HepG2 (cell line): Measurements from ENCODE around the gene MYORG. TPM values are rescaled to one million over a fixed set of nuclear protein-coding genes. Genes with fewer than 3 reads are reported as not detected.

Experiments used
- ATAC-seq: fragments of 200-7000 bp; cut with Tn5 transposase; 3 replicates; pipeline ENCODE4 v1.9.1; 2020; ENCODE audit warnings: mild to moderate bottlenecking, moderate library complexity
- BruUV-seq: library from RNA; stranded (reverse); fragments of 400-500 nt; replicated peaks from 2 replicates; lab custom pipeline; 2021; lab: Mats Ljungman, UMichigan
- CTCF ChIA-PET: fragments of 300-600 bp; formaldehyde crosslinking; extraction: SDS; loops from one replicate; lab custom pipeline; 2021; ENCODE audit warnings: low total read pairs, inconsistent platforms, low intra/inter-chr PET ratio; lab: Yijun Ruan, JAX
- POLR2A ChIA-PET: fragments of 350-600 bp; sonication (Branson Sonifier 250); formaldehyde crosslinking; loops from one replicate; lab custom pipeline; 2020; ENCODE audit warnings: antibody characterized with exemption, inconsistent platforms; lab: Yijun Ruan, JAX
- DNase-seq: peaks from one replicate; pipeline ENCODE4 v3.0.0-alpha.2; 2015; ENCODE audit warnings: low spot score
- FAIRE-seq: peaks from 3 replicates; lab custom pipeline; 2011; peaks lifted over from hg19 to GRCh38; lab: Jason Lieb, UNC
- H2AFZ ChIP-seq: one replicate; pipeline ENCODE4 v1.6.1; 2011; ENCODE audit warnings: low read length, inconsistent platforms
- H3K27ac ChIP-seq: fragments of 300-600 bp; 3 replicates; pipeline ENCODE4 v1.8.0; 2011; ENCODE audit warnings: mixed run types, mild to moderate bottlenecking, mixed read lengths, low read length, inconsistent platforms; ENCODE audit not compliant: insufficient read depth; ENCODE audit errors: extremely low read length
- H3K27me3 ChIP-seq, 2 experiments: fragments of 200-600 bp in 1 of 2; 2 replicates in 1 of 2; 3 replicates in 1 of 2; pipeline versions ENCODE4 v1.6.0 to v1.8.0; 2011; ENCODE audit warnings: low read length in 2 of 2, mild to moderate bottlenecking in 2 of 2, moderate library complexity in 2 of 2, inconsistent platforms in 1 of 2; ENCODE audit not compliant: insufficient read depth in 2 of 2, control insufficient read depth in 1 of 2
- H3K36me3 ChIP-seq, 2 experiments: fragments of 200-600 bp in 1 of 2; replicated peaks in 1 of 2; 2 replicates in 1 of 2; 3 replicates in 1 of 2; pipeline versions ENCODE4 v1.5.1 to v1.8.0; 2011; ENCODE audit warnings: low read length in 2 of 2, inconsistent platforms in 1 of 2; ENCODE audit not compliant: insufficient read depth in 2 of 2, control insufficient read depth in 1 of 2
- H3K4me1 ChIP-seq: 2 replicates; pipeline ENCODE4 v1.5.1; 2012; ENCODE audit warnings: low read length, inconsistent platforms; ENCODE audit not compliant: insufficient read depth
- H3K4me2 ChIP-seq: 2 replicates; pipeline ENCODE4 v1.6.0; 2011; ENCODE audit warnings: low read depth, low read length, inconsistent platforms
- H3K4me3 ChIP-seq, 3 experiments: fragments of 200-600 bp in 1 of 3; sonication (generic), shearing (Covaris generic) in 1 of 3; replicated peaks in 1 of 3; 2 replicates each; pipeline ENCODE4 v1.5.1; 2011 to 2016; ENCODE audit warnings: low read length in 3 of 3, inconsistent platforms in 2 of 3, low read depth in 2 of 3, mild to moderate bottlenecking in 2 of 3, control low read depth in 1 of 3, mixed read lengths in 1 of 3; ENCODE audit not compliant: insufficient read depth in 1 of 3
- H3K79me2 ChIP-seq: one replicate; pipeline ENCODE4 v1.6.1; 2011; ENCODE audit warnings: low read length, inconsistent platforms; ENCODE audit not compliant: insufficient read depth
- H3K9ac ChIP-seq: 2 replicates; pipeline ENCODE4 v1.6.0; 2011; ENCODE audit warnings: mild to moderate bottlenecking, low read depth, low read length, inconsistent platforms; ENCODE audit not compliant: insufficient read depth
- H3K9me3 ChIP-seq: 2 replicates; pipeline ENCODE4 v1.5.1; 2012; ENCODE audit warnings: mild to moderate bottlenecking, low read length
- H4K20me1 ChIP-seq: 2 replicates; pipeline ENCODE4 v1.6.0; 2011; ENCODE audit warnings: inconsistent platforms, mild to moderate bottlenecking, low read length, moderate library complexity; ENCODE audit not compliant: insufficient read depth
- CENPX ChIP-seq: sonication (generic); formaldehyde crosslinking; IDR thresholded peaks from 2 replicates; pipeline ENCODE4 v1.9.0; 2021; ENCODE audit warnings: mild to moderate bottlenecking, missing genetic modification reagents, moderate library complexity
- DBP ChIP-seq: sonication (generic); formaldehyde crosslinking; IDR thresholded peaks from 2 replicates; pipeline ENCODE4 v1.4.0; 2020; ENCODE audit warnings: missing genetic modification reagents; ENCODE audit errors: not compliant biosample characterization
- JDP2 ChIP-seq: sonication (generic); formaldehyde crosslinking; IDR thresholded peaks from 2 replicates; pipeline ENCODE4 v1.8.1; 2022; ENCODE audit warnings: missing genetic modification reagents, borderline replicate concordance
- NFATC3 ChIP-seq: sonication (generic); formaldehyde crosslinking; IDR thresholded peaks from 2 replicates; pipeline ENCODE4 v1.5.1; 2020; ENCODE audit warnings: mild to moderate bottlenecking, missing genetic modification reagents
- NFE2L2 ChIP-seq: fragments of 150-350 bp; IDR thresholded peaks from 2 replicates; pipeline ENCODE4 v1.6.1; 2014; ENCODE audit warnings: low read length
- SALL1 ChIP-seq: sonication (generic); formaldehyde crosslinking; IDR thresholded peaks from 2 replicates; pipeline ENCODE4 v1.8.0; 2022; ENCODE audit warnings: mild to moderate bottlenecking, missing genetic modification reagents
- SRSF9 ChIP-seq: fragments of 200-400 bp; formaldehyde crosslinking; IDR thresholded peaks from 2 replicates; pipeline ENCODE4 v1.6.1; 2018; ENCODE audit warnings: borderline replicate concordance, mild to moderate bottlenecking, low read depth, low read length; ENCODE audit not compliant: insufficient read depth, poor library complexity, severe bottlenecking
- TBP ChIP-seq: sonication (generic); formaldehyde crosslinking; IDR thresholded peaks from 2 replicates; pipeline ENCODE4 v1.5.0; 2020; ENCODE audit warnings: missing genetic modification reagents
- ZBTB21 ChIP-seq: sonication (generic); formaldehyde crosslinking; IDR thresholded peaks from 2 replicates; pipeline ENCODE4 v1.4.0; 2020; ENCODE audit warnings: missing genetic modification reagents
- ZNF10 ChIP-seq: sonication (generic); formaldehyde crosslinking; IDR thresholded peaks from 2 replicates; pipeline ENCODE4 v1.4.0; 2020; ENCODE audit warnings: mild to moderate bottlenecking, low read depth, missing genetic modification reagents, borderline replicate concordance
- ZNF335 ChIP-seq: sonication (generic); formaldehyde crosslinking; IDR thresholded peaks from 2 replicates; pipeline ENCODE4 v1.4.0; 2020; ENCODE audit warnings: missing genetic modification reagents
- ZNF546 ChIP-seq: sonication (generic); formaldehyde crosslinking; conservative IDR thresholded peaks from 2 replicates; pipeline ENCODE4 v1.8.1; 2023; ENCODE audit warnings: mild to moderate bottlenecking, missing genetic modification reagents
- ZNF550 ChIP-seq: sonication (generic); formaldehyde crosslinking; IDR thresholded peaks from 2 replicates; pipeline ENCODE4 v1.4.0; 2020; ENCODE audit warnings: mild to moderate bottlenecking, missing genetic modification reagents, borderline replicate concordance
- ZNF570 ChIP-seq: sonication (generic); formaldehyde crosslinking; IDR thresholded peaks from 2 replicates; pipeline ENCODE4 v1.4.0; 2020; ENCODE audit warnings: mild to moderate bottlenecking, missing genetic modification reagents, borderline replicate concordance
- ZNF678 ChIP-seq: sonication (generic); formaldehyde crosslinking; IDR thresholded peaks from 2 replicates; pipeline ENCODE4 v1.4.0; 2020; ENCODE audit warnings: mild to moderate bottlenecking, missing genetic modification reagents
- ZNF781 ChIP-seq: sonication (generic); formaldehyde crosslinking; IDR thresholded peaks from 2 replicates; pipeline ENCODE4 v1.5.1; 2020; ENCODE audit warnings: borderline replicate concordance, mild to moderate bottlenecking, missing genetic modification reagents; ENCODE audit errors: not compliant biosample characterization
- WGBS: methylation state at CpG from one replicate; pipeline ENCODE4 v1.1.6; 2017; ENCODE audit warnings: low lambda C conversion rate; 5-methylcytosine and 5-hydroxymethylcytosine counted together
- in situ Hi-C: cut with HindIII; loops from 2 replicates; pipeline ENCODE4 v1.10.0; 2017; ENCODE audit warnings: low pct_unique_long_range_greater_than_20kb; ENCODE audit not compliant: extremely low pct_ligation_motif_present
- intact Hi-C: fragments of 100-400 bp; cut with micrococcal nuclease; formaldehyde crosslinking; loops from one replicate; pipeline ENCODE4 v1.10.0; 2022; ENCODE audit not compliant: unreplicated experiment
- polyA plus RNA-seq, 8 experiments: library from polyadenylated mRNA; depleted of rRNA in 3 of 8; stranded (reverse) in 7 of 8; unstranded in 1 of 8; fragments of >200 nt; fragmentation: Illumina TruSeq in 4 of 8; extraction: Trizol in 4 of 8; gene quantifications; 2 replicates each; pipeline versions ENCODE4 v1.2.1 to v1.2.3, GENCODE V29; 2011 to 2016; ENCODE audit warnings: low read depth in 4 of 8, missing spikeins in 1 of 8, mixed read lengths in 1 of 8; ENCODE audit not compliant: insufficient read depth in 1 of 8
- total RNA-seq, 5 experiments: library from RNA; depleted of rRNA; stranded (reverse); fragments of >200 nt; fragmentation: Illumina TruSeq; extraction: Trizol; gene quantifications; 2 replicates each; pipeline ENCODE4 v1.2.3, GENCODE V29; 2016; ENCODE audit warnings: low read depth in 1 of 5
- TF ChIP-seq, protein P1 (sequence below): sonication (generic); formaldehyde crosslinking; IDR thresholded peaks from 2 replicates; pipeline ENCODE4 v1.9.0; 2021; ENCODE audit warnings: missing genetic modification reagents, mild to moderate bottlenecking, borderline replicate concordance

Gene MYORG
- total and polyA plus RNA-seq, 2 of the 13 experiments (the other 11 are each of a cell fraction or from before 2014, with no cell fraction given), result 11.1 to 22.4 TPM

DNA sequence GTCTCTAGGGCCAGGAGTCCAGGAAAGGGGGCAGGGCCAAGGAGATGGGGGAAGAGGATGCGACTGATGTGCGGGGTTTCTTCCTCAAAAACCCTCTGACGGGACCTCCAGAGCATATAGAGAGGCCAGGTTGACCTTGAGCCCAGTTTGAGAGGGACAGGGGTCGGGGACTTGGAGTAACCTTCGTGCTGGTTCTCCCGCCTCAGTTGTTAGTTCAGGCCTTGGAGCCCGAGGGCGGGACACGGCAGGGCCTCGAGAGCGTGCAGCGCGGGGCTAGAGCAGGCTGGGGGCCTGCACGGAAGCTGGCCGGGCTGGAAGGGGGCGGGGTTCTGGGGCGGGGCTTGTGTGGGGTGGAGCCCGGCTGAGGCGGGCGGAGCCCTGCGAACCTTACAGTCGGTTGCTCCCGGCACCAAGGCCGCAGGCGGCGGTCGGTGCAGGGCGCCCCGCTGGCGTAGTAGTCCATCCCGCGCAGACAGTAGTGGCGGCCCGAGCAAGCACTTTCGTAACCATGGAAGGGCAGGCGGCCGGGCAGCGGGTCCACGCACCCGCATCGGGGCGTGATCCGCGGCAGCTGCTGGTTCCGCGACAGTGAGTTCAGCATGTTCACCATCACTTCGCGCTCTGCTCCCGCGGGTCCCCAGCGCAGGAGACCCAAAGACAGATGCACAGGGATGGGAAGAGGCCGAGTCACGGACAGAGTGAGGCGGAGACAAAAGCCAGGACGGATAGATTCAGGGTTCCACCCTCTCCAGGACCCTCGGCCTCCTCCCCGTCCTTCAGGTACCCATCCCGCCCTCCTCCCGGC is 4.0 kb upstream of the MYORG start (continued):
- TF ChIP-seq ZNF10, result no peak
- TF ChIP-seq, all 625 proteins: peak for 242

GRCh38 chr9:34380034-34380510 is 3.4 kb upstream of the MYORG start:
- no peaks in the 10 kb centered on the region for H3K9me3 ChIP-seq
- POLR2A ChIA-PET, result interaction anchor here (0.6 to 9.2 kb wide), 9 partner anchors 24 to 1137 kb away, joined by 3 to 162 read pairs (median 5); no protein-coding TSS in a partner anchor
- CTCF ChIA-PET, result interaction anchor here (1.2 to 7.2 kb wide), 2 partner anchors 48 to 127 kb away, joined by 5 to 143 read pairs; partner anchors contain the start of genes KIF24 and NUDT2
- intact Hi-C loops (no loop called here), in situ Hi-C loops (no loop called here)
- H3K4me1 ChIP-seq, result peaks cover 61% of the 10 kb centered on the region
- ATAC-seq, result peak; percentile 4
- H3K36me3 ChIP-seq, result no peaks in the 10 kb centered on the region
- H3K79me2 ChIP-seq, result peaks cover 10% of the 10 kb centered on the region
- BruUV-seq, result no TSS peak
- H4K20me1 ChIP-seq, result no peaks in the 10 kb centered on the region
- DNase-seq, result no peak
- H3K27me3 ChIP-seq, result no peaks in the 10 kb centered on the region; a peak in 1 of 5 replicates
- H2AFZ ChIP-seq, result peak overlapping the region; percentile 59
- WGBS, result 71% methylated on average over 15 of the region's 24 CpGs
- peak overlapping the region; percentile 57 to 81 (median 66) for H3K4me3 ChIP-seq
- no peak for FAIRE-seq
- peak overlapping the region; percentile 89 for H3K4me2 ChIP-seq
- peak overlapping the region; percentile 46 for H3K9ac ChIP-seq
- peak overlapping the region; percentile 39 for H3K27ac ChIP-seq
- TF ChIP-seq ZNF781 (peak; percentile 83), ZNF570 (CRISPR knock-in tag) (no peak), NFATC3 (no peak), CENPX (CRISPR knock-in tag) (no peak), ZBTB21 (no peak), TBP (CRISPR knock-in tag) (no peak), NFE2L2 (no peak), JDP2 (CRISPR knock-in tag) (no peak), ZNF550 (no peak), ZNF546 (CRISPR knock-in tag) (0 out of 2 replicates have a peak, but pooled peaks have one; percentile 10), ZNF335 (CRISPR knock-in tag) (no peak), DBP (no peak), ZNF678 (CRISPR knock-in tag) (peak; percentile 50; the same call in 1 of the 2 replicates), SALL1 (0 out of 2 replicates have a peak, but pooled peaks have one; percentile 9), SRSF9 (no peak)
- TF ChIP-seq, protein P1, sequence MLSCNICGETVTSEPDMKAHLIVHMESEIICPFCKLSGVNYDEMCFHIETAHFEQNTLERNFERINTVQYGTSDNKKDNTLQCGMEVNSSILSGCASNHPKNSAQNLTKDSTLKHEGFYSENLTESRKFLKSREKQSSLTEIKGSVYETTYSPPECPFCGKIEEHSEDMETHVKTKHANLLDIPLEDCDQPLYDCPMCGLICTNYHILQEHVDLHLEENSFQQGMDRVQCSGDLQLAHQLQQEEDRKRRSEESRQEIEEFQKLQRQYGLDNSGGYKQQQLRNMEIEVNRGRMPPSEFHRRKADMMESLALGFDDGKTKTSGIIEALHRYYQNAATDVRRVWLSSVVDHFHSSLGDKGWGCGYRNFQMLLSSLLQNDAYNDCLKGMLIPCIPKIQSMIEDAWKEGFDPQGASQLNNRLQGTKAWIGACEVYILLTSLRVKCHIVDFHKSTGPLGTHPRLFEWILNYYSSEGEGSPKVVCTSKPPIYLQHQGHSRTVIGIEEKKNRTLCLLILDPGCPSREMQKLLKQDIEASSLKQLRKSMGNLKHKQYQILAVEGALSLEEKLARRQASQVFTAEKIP, result no peak
